ENCODE data around the gene GRIN2B.

The GRIN2B gene
- 0 reads per million in 2 donors for total RNA-seq

DNA sequence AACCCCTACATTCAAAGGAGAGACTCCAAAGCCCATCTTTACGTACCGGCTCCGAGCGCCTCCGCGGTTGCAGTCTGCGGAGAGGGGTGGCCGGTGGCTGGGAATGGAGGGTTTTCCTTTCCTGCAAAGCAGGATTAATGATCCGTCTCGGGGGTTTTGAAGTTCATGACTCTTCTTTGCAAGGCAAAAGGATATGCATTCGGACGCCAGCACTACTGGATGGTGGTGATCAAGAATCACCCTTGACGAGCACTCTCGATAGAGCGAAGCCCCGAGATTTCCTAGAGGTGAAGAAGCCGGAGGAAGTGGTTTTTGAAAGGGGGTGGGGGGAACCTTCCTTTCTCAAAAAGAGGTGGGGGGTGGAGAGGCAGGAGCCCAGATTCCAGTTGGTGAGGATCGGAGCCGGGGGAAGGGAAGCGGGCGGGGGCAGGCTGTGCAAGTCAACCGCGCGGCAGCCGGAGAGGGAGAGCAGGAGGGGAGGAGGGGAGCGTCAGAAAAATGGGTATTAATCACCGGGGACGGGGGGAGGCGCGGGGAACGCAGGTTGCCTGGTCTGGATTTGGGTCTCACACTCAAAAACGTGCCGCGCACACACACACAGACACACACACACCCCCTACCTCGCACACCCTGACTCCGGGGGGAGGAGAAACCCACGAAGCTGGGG, at the start of gene GRIN2B:
Gene GRIN2B (minus strand): TSS at position 307 of the 667 bp plus-strand sequence. CDS start 115,394 bp downstream, outside the sequence.
- DNase-seq, result no peak

DNA sequence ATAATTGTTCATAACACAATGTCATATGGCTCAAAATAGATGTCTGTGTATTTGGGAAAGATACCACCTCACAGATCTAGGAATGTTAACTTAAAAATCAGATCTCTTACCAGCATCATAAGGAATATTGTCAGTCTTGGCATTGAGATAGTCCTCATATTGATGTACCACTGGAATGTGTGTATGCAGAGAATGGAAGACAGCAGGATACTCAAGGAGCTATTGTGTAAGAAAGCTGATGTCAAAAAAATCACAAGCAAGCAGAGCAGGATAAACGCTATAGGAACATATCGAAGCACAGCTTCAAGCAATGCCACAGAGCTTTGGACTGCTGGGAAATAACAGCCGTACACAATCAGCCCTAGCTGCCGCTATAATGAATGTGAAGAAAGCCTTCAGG, 45.1 kb upstream of the GRIN2B start:
- DNase-seq, result no peak

DNA sequence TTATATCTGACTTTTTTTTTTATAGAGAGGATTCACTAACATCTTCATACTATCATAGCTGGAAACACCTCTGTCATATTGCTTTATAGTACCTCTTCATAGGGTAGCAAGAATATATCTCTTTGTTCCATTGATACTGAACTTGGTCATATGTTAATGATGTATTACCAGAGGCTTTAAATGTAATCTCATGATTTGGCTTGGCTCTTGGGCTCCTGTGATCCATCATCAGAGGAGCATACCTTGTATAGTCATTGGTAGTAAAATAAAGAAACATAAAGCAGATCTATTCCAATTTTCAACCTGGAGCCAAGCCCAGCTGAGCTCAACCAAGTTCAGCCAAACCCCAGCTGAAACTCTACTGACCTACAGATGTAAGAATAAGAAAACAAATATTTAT, 43.2 kb upstream of the GRIN2B start:
- DNase-seq, result no peak

DNA sequence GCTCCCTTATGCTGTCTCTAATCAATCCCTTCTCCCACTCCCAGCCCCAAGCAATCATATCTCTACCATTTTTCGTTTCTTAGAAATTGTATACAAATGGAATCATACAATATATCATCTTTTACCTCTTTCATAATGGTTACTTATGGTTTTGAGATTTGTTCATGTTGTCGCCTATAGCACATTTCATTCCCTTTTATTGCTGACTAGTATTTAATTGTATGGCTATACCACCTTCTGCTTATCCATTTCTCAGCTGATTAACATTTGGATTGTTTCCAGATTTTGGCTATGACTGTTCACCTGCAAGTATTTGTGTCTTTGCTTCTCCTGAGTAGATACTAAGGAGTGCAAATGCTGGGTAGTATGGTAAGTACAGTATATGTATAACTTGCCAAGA, 36.7 kb upstream of the GRIN2B start:
- no peak for DNase-seq

DNA sequence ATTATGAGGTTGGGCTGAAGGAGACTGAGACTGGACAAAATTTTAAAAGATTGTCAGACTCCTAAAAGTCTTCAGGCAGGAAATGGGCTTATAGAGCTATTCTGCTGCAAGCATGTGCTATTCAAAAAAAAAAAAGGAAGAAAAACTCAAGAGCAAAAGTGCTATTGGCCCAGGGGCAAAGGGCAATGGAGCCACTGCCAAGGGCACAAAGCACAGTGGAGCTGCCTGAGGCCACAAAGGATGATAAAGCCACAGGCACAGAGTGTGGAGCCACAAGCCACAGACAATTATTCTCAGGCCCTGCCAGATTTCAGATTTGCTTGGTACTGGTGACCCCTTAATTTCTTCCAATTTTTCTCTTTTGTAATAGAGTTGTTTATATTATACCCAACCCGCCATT, 29.6 kb upstream of the GRIN2B start:
- no peak for DNase-seq

DNA sequence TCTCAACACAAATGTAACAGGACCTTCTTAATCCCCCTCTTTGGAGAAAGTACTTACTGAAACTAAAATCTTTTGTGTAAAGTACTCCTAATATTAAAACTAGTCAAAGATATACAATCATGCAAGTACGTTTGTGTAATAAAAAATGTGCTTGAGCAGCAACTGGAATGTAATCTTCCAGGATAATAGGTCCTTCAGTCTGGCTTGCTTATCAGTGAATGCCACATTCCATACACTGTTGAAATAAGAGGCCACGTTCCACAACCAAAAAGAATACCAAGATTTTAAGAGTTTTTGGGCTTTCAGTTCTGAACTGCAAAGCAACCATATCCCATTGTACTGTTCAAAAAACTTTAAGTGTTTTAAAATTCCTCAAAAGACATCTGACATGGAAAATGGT, 26.2 kb upstream of the GRIN2B start:
- DNase-seq, result no peak

DNA sequence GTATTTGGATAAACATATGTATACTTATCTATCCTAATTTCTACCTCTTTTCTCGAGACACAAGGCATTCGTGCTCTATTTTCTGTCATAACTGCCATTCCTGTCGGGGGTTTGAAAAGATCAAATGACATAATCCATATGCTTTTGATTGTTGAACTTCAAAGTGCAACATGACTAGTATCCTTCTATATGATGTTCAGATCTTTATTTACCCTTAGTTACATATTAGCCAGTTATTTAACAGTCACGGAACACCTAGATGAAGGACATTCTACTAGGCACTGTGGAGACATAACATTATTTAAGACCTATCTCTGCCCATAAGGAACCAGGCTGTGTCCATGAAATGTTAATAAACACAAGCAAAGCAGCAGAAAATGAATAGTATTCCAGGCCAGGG, 11.2 kb upstream of the GRIN2B start:
- no peak for DNase-seq

DNA sequence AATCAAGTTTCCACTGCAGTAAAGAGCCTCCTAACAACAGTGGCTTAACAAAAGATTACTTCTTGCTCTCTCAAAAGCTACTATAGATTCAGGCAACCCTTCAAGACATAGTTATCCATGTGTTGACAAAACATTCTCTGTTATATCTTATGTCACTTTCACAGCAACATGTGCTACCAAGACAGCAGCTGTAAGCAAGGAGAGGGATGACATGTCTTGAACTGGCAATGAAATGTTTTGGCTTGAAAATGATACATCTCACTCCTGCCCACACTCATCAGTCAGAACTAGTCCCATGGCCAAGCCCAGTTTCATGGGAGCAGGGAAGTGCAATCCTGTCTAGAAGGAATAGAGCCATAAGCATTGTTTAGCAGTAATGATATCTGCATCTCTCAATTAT, 10.7 kb upstream of the GRIN2B start:
- DNase-seq, result no peak

DNA sequence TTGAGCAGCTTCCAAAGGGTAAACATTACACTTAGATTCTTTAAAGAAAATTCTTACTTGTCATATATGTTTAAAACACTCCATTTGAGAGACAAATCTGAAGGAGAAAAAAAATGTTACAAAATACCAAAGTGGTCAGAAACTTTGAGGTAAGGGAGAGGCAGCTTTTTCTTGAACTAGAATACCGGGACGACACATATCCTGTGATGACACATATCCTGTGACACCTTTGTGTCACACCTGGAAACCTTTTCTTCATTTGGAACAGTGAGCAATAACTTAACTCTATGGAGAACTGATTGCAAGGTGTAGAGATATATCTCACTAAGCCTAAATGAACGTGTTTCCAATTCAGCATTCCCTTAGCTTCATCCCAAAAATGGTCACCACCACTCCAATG, 4.6 kb upstream of the GRIN2B start:
- DNase-seq, result no peak

DNA sequence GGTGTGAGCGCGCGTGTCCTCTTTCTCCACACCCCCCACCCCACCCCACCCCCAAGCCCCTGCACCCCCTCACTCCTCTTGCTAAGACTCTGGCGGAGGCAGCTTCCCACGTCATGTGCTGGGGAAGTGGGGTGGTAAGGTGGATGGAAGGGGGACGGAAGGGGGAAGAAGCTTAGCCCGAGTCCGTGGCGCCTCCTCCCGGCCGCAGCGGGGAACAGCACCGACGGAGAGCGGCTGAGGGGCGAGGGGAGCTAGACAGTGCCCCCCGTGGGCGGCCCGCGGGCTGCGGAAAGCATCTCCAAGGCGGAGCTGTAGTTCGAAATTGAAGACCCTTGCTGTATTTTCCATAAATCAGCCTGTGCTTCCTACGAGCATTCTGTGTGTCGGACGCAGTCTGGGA, 588 bp upstream of the GRIN2B start:
- no peak for DNase-seq

DNA sequence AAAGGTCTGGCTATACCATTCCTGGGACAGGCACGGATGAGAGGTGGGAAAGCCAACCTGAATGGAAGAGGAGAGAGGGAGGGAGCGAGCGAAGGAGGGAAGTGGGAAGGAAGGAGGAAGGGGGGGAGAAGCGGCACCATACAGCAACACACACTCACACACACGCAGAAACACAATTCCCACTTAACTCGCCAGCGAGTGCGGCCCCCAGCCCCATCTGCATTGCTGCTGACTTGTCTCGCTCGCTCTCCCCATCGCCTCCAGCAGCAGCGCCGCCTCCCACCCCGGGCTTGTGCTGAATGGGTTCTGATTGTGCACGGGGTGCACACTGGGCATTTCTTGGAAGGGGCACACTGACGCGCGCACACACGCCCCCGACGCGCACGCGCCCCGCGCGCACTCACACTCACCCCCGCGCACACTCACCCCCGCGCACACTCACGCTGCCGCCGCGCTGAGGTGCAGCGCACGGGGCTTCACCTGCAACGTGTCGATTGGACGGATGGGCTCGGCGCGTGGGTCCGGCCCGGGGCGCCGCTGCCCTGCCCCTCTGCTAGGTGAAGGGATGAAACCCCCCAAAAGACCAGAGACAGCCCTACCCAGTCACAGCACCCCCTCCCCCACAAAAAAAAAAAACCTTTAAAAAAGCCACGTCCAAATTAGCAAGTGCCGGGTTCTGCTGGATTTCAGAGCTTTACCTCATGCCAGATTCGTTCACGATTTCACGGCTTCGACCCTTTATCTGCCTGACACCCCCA, 685 bp downstream of the GRIN2B start:
- peak in 1 of 5 experiments; percentile 4 for DNase-seq

DNA sequence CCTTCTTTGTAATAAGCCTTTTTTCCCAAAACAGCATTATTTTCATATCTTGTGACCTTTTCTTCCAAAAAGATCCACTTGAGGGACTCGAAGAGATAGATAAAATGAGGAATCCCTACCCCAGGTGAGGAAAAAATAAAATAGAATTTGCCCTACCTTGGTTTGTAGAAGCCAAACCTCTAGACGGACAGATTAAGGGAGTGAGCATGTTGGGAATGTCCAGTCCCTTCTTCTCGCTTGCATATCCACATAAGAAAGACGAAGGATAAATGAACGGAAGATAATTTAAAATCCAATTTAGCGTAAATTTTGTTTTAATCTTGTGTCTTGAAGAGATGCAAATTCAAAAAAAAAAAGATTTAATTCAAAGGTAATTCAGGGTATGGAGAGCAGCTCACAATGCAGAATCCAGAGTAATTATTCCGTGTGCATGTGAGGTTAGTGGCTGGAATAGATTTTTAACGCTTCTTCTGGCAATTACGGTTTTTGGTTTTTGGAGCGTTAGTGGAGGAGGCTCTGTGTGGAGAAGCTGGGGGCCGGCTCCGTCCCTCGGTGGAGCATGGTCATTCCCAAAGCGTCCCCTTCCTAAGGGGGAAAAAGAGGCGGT, 1.5 kb downstream of the GRIN2B start:
- DNase-seq, result no peak

DNA sequence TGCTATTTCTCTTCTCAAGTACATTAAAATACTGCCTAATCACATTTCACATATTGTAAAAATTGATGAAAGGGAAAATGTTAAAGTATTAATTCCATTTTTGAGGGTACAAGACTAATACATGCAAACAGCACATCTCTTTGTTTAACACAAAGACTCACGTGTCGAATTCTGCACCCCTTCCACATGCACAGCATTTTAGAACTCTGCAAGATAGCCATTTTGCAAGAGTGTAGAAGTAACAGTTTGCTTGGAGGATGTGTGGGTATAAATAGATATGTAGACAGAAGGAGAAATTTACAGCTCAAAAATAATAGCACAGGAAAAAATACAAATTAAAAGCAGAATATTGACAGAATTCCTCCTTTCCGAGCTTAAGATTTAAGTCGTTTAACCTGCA, 2.5 kb downstream of the GRIN2B start:
- no peak for DNase-seq

DNA sequence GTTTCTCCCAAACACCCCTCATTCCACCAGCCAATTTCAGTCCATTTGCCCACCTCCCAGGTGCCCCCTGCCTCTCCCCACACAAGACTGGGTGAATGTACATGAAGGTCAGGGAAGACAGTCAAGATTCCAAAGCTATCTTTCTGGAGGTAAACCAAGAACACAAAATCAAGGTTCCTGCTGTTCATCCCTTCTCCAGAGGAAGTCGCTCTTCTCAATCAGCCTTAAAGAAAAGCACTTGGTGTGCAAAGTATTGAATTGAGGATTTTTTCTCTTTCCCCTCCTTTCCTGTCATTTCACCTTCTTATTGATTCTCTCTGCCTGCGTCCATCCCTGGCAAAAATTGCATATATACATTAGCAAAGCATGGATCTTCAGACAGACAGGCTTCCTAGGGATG, 4.5 kb downstream of the GRIN2B start:
- no peak for DNase-seq

DNA sequence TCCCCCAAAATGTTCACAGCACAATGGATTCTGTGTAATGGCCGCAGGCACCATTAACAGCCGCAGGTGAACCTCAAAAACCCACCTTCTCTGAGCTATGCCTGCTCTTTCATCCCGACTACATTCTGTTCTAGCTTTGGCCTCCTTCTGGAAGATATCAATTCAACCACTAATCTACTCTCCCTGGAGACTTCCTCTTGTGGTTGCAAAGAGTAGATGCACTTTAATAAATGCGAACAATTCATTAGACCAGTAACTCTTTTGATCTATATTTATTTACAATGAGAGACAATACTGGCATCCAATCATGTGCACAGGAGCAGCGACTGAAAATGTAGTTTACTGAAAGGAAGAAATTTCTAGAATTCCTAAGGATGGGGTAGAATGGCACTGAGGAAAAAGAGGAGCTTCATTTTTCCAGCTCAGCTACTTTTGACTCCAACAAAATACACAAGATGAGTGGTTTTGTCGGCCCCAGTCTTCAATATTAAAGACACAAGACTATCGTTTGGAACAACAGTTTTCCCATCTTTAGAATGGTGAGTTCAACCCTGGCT, 5.3 kb downstream of the GRIN2B start:
- DNase-seq, result no peak

DNA sequence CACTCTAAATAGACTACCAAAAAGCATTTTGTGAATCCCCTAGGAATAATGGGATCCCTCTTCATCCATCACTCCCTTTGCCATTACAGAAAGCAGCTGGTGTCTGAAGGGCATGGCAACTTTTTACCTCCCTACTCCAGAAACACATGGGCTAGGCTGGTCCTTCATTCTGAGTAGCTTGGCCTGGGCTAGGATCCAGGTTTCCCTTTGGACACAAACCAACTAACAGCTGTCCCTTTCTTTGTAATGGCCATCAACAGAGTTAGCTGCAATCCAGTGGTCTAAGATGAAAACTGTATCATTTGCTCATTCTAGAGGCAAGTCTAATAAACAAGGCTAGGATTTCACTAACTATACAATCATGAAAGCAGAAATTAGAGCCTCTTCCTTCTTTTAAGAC, 7.4 kb downstream of the GRIN2B start:
- no peak for DNase-seq

DNA sequence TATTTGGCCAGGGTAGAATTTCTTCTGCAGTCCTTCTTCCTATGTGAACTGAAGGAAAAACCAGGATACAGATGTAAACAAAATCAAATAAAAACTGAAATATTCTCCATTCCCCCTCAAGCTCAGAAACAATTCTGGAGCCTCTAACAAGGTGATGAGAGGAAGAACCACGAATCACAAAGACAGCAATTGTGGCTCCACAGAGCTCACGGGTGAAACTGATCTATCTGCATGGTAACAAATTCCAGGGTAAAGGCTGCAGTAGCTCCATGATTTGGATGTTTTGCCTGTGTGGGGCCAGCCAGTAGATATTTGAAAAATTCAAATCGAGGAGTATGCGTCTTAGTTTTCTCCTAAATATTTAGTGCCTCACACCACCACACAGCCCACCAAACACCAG, 10.6 kb downstream of the GRIN2B start:
- no peak for DNase-seq

DNA sequence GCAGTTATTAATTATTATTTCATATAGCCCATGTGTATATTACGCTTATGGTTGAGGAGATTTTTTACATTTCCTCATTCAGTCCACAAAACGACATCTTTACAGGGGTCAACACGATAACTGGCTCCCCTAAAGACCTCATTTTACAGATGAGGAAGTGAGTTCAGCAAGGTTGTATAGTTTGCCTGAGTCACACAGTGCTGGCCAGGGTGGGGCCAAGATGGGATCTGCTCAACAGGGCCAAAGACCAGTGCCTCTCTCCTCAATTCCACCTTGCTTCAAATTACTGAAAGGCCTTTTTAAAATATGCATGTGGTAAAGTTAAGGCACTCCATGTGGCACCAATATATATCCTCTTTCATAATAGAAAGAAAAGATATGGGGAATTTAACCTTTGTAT, 13.1 kb downstream of the GRIN2B start:
- DNase-seq, result no peak

DNA sequence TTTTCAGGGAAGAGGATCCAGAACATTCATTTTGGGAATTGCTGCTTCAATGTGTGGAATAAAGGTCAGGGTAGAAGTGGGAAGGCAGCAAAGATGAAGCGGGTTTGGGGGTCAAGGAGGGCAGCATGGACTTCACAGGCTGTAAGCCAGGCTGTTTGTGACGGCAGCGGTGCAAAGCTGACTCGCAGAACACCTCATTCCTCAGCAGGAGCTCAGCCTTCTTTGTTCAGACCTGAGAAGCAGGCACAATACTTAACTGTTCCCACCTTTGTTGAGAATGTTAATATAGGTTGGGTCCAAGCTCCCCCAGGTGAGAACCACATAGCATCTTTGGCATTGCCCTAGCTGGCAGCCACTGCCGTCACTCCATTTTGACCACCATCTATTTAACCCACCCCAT, 16.7 kb downstream of the GRIN2B start:
- no peak for DNase-seq

DNA sequence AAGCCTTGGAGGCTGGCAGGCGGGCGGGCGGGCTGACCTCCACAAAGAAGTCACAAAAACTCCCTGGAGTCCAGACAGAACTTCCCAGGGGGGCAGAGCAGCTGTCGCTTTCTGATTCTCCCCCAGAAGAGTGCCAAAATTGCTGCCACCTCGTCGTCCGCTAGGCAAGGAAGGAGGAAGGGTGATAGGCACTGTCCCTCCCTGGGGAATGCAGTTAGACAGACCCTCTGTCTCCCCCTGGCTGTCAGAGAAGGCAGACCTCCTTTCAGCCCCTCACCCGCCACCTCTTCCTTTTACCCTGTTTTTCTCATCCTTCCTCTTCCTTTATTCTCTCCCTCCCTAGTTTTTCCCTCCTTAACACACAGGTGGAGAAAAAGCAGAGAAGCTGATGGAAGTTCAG, 18.7 kb downstream of the GRIN2B start:
- DNase-seq, result no peak

DNA sequence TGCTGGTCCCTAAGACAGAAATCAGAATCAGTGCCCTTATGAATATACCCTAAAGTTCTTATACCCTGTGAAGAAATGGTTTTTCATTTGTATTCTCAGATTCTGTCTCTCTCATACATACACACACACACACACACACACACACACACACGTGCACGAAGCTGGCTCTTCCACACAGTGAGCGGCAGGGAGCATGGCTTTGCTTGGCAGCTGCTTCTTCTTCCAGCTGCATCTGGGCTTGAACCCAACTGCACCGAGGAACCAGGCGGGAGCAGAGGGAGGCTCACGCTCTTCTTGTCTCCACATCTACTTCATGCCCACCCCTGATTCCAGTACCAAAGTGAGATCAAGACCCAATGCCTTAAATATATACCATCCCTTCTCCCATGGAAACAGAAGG, 19.4 kb downstream of the GRIN2B start:
- DNase-seq, result no peak

DNA sequence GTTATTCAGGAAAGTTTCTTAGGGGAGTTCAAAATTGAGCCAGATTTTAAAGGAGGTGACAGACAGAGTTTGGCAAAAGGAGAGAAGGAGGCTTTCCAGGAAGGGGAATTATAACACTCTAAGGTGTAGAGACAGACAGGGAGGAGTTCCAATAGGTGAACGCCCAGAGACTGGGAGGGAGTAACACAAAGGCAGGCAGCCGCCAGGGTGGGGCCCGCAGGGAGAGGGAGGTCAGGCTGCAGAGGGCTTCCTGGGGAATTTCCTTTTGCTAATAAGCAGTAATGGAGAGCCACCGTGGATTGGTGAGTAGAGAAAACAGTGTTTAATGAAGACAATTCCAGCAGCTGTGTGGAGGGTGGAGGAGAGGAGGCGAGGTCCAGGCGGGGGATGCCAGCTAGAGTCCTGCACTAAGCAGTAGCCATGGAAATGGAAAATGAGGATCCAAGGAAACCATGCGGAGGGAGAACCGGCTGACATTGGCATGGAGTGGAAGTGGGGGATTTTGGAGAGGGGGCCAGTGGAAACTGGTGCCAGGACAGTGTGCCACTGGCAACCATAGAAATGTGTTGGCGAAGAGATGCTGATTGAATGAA, 22.2 kb downstream of the GRIN2B start:
- no peak for DNase-seq

DNA sequence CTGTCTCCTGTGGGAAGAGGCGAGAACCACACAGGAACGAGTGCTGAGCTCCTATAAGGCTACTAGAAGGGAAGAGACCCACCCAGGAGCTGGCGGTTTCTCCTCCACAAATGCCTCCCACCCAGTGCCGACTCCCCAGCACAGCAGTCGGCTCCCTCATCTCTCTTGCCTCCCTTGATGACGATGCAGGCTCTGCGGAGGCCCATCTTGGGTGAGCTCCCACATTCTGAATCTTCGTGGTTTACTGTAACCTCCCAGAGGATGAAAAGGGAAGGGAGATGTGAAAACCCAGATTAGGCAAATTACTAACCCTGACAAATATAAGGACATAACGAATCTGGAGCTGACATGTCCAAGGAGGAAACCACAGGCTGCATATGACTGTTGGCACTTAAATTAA, 23.8 kb downstream of the GRIN2B start:
- no peak for DNase-seq

Measured in T-helper 2 cell (primary cell).